Erythroblast (primary cell): Measurements from ENCODE around the gene ZBP1.

Experiments
- DNase-seq, 2 experiments: peaks; one replicate each; lab custom pipeline; 2025; lab: John Stamatoyannopoulos, UW
- GATA1 ChIP-seq: IDR thresholded peaks from 2 replicates; pipeline ENCODE4 v1.6.1; 2011; ENCODE audit warnings: low read depth, mild to moderate bottlenecking, control low read depth, low read length, moderate library complexity
- POLR2A ChIP-seq: IDR thresholded peaks from 2 replicates; pipeline ENCODE4 v1.6.1; 2011; ENCODE audit warnings: mild to moderate bottlenecking, low read length

The ZBP1 gene

GRCh38 chr20:57612436-57612835 is 7.8 kb downstream of the ZBP1 start:
- no peak for TF ChIP-seq POLR2A
- no peak for TF ChIP-seq GATA1
- DNase-seq = no peak

DNA sequence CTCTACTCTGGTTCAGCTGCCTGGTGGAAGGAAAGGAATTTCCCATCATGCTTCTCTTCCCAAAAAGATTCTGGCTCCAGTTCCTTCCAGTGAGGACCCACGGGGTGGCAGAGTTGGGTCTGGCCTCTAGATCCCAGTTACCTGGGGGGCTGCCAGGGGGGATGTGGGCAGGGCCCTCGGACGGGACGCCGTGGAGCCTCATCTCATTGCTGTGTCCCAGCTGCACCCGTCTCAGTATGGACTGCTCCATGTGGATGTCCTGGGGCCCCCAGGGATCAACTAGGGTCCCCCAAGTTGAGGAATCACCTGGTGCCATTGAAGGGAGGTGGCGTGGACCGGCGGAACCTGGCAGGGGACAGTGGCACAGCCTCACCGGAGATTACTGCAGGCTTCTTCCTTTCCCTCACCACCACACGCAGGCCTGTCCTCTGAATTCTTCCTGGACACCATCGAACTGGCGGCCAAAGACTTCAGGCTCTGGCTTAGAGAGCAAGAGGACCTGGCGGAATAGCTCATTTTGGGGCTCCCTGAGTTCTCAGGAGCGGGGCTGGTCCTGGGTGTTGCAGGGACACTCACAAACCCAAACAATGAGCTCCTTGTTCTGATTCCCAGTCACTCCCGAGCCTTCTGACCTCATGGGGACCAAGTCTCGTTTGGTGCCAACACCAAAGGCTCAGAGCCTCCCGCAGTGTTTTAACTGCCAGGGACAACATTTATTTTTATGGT is 8.5 kb downstream of the ZBP1 start:
- no peak for TF ChIP-seq GATA1
- no peak for TF ChIP-seq POLR2A
- no peak for DNase-seq

DNA sequence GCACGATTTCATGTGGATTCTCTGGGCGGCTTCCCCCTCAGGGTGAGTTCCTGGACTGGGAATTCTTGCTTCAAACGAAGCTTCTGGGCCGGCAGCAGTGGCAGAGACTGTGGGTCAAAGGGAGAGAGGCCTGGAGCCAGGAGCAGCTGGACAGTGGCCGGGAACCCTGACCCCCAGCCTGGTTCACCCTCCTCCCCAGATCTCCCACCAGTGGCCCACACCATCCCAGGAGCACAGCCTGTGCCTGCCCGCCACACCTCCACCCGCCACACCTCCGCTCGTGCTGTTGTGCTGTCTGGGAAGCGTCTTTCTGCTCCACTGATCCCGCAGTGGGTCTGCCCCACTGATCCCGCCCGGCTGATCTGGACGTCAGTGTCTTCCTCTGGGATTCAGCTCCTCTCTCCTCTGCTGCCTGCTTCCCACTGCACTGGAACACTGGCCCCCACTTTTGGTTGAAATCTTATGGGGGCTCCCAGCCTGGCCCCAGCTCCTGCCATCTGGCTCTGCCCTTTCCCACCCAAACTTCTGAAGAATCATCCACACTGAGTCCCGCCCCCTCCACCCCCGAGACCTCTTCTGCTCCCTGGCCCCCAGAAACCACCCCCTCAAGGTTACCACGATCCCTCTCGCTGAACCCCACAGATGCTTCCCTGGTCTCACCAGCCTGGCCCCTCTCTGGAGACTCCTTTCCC is 9.8 kb downstream of the ZBP1 start:
- no peak for DNase-seq

DNA sequence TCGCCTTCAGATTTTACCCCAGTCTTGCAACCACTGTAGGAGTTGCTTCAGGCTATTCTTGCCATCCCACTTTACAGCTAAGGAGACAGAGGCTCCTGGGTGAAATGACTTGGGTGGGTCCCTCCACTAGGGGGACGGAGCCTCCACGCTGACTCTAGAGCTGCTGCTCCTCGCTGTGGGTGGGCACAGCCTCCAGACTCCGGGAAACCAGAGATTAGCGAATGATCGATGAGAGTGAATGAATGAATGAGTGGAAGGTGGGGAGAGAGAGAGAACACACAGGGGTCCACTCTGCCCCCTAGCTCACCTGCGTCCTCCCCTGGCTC is 10.4 kb downstream of the ZBP1 start:
- no peak for DNase-seq
- no peak for TF ChIP-seq POLR2A
- no peak for TF ChIP-seq GATA1

More for the DNA sequence above, 9.8 kb downstream of the ZBP1 start:
- TF ChIP-seq GATA1 (no peak), POLR2A (no peak)

DNA sequence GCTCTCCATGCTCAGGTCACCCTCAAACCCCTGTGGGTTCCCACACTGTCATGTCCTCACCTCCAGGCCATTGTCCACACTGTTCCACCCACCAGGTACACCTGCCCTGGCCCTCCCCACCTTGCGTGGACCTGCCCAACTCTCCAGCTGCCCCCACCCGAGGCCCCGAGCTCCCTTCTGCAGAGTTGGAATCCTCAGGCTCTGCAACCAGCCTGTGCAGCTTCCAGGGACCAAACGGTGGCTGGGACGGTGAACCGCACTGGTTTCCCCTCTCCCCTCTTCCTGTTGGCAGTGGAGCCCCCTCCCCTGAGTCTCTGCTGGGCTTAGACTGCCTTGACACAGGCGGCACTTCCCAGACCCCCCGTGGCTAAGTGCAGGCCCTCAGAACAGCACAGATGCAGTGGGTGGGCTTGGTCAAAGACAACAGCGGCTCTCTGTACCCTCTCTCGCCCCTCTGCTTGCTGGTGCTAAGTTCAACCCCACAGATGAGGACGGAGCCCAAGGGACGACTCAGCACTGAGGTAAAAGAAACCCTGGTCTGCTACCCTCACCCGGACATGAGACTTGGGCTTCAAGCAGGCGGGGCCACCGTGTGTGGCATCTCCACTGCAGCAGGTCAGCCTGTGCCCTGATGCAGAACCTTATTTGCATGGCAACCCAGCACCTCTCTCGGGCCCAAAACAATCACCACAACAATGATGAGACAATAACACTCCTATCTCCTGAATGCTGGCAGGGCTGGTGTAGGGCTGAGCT is 11.0 kb downstream of the ZBP1 start:
- TF ChIP-seq GATA1 (no peak), POLR2A (no peak)
- no peak for DNase-seq

DNA sequence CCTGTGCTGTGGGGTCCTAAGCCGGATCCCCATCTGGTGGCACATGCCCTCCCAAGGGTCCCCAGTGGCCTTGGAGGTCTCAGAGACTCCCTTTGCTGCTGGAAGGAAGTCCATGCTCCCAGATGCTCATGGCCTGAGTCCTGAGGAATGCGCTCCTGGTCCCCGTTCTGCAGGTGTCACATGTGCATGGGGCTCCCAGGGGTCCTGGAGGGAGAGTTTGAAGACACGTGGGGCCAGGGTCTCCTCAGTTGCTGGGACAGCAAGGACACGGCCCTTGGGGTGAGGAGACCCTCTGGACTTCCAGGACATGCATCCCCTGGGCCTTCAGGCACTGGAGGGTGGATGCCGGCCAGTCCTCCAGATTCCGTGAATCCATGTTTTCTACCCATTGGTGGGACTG is 11.7 kb downstream of the ZBP1 start:
- DNase-seq = no peak
- TF ChIP-seq POLR2A = no peak
- TF ChIP-seq GATA1 = no peak

DNA sequence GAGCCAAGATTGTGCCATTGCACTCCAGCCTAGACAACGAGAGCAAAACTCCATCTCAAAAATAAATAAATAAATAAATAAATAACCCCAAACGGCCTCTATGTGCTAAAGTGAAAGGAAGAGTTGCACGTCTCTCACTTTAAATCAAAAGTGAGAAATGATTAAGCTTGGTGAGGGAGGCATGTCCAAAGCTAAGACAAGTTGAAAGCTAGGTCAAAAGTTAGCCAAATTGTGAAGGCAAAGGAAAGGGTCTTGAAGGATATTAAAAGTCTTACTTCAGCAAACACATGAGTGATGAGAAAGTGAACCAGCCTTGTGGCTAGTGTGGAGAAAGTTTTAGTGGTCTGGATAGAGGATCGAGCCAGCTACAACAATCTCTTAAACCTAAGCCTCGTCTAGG is 14.3 kb downstream of the ZBP1 start:
- TF ChIP-seq POLR2A = no peak
- TF ChIP-seq GATA1 = no peak
- no peak for DNase-seq

DNA sequence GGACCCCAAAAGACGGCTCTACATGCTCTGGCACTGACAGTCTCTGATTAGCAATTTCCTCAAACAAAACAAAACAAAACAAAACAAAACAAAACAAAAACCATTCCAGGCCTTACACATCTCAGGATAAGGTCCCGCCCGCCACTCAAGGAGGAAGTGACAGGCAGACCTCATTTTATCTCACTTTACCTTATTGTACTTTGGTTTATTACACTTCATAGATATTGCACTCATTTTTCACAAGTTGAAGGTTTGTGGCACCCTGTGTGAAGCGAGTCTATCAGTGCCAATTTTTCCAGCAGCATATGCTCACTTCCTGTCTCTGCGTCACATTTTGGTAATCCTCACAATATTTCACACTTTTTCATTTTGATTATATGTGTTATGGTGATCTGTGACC is 15.2 kb downstream of the ZBP1 start:
- no peak for DNase-seq
- TF ChIP-seq GATA1 = no peak
- TF ChIP-seq POLR2A = no peak

DNA sequence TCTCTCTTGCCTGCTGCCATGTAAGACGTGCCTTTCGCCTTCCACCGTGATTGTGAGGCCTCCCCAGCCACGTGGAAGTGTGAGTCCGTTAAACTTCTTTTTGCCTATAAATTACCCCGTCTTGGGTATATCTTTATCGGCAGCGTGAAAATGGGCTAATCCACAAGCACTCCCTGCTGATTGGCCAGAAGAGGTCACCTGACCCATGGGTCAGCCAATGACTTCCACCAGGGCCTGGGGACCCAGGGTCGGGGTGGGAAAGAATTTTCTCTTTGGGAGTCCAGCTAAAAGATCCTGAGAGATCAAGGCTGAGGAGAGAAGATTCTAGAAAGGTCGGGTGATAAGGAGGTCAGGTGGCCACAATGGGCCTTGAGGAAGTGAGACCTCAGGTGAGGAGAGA is 17.1 kb downstream of the ZBP1 start:
- no peak for TF ChIP-seq POLR2A
- no peak for TF ChIP-seq GATA1

DNA sequence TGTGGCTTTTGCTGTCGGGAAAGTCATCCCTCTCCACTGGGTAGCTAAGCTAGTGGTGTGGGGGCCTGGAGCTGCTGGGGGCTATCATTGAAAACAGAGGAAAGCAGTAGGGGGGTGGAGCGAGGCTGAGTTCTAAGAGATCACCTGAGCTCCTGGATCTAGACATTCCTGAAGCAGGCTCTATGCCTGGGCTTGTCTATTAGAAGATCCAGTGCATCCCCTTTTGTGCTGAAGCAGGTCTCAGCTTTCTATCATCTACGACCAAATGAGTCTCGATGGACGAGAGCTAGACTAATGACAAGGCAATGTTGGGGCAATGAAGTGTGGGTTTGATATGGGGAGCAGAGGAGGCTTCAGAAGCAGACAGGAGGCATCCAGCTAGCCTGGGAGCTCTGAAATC is 18.5 kb downstream of the ZBP1 start:
- TF ChIP-seq GATA1 = no peak
- TF ChIP-seq POLR2A = no peak
- DNase-seq = no peak

More for the DNA sequence above, 17.1 kb downstream of the ZBP1 start:
- DNase-seq = no peak

DNA sequence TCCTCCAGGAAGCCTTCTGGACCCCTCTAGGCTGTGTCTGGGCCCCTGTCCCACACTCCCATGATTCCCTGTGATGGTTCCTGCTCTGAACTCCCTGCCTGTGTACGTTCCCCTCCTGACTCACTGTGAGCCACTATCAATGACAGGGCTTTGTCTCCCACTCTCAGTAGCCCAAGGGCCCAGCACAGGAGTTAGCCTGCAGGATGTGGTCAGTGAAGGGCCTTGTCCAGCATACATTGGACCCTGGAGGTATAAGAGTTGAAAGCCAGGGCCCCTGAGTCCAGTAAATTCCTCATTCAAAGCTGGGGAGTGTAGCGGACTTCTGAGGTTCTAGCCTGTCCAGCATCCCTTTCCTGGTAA is 19.0 kb downstream of the ZBP1 start:
- no peak for DNase-seq
- TF ChIP-seq POLR2A (no peak), GATA1 (no peak)

DNA sequence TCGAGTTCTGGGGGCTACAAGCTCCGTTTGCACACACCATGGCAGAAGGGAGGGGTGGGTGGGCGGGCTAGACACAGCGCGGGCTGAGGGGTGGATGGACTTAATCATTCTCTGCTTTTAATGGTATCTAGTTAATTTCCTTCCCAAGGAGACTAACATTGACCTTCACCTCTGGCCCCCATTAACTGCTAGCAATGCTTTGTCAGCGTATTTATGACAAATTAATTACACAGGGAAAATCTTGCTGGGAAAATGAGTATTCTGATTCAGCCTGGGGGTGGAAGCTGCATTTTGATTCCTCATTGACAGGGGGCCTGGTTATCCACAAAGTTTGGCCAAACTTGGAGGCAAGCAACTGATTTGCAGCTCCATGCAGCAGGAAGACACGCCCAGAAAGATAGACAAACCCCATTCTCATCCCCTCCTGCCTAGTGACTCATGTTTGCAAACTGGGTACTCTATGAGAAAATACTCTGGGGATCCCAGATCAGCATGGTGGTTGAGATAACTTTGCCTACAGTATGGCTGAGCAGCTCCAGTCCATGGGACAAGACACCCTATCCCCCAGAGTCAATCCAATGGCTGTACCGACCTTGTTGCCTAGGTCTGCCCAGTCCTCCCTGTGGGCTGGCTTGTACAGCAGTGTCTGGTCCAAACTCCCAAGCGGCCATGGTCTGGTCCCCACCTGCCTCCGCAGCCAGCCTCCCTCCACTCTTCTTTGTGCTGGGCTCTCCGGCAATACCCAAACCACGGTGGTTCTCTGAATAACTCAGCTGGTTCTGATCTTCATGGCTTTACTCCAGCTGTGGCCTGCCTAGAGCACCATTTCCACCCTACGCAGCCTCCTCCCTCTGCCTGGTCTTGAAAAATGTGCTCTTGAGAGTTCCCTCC is 19.7 kb downstream of the ZBP1 start:
- DNase-seq = no peak
- no peak for TF ChIP-seq POLR2A
- no peak for TF ChIP-seq GATA1

DNA sequence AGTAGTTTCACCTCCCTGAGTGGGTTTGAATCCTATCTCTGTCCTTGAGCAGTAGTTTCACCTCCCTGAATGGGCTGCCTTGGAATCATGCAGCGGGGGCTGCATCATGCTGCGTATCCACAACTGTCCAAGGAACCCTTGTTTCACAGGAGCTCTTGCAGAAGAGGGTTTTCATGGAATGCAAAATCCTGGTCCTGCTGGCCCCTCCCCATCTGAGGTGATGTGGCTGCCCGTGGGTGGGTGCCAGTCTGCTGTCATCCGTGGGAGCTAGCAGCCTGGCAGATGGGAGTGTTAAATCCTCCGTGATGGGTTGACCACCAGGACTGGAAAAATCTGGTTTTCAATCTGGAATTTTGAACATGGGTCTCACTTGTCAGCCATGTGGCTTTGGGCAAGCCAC is 21.7 kb downstream of the ZBP1 start:
- DNase-seq = no peak
- TF ChIP-seq POLR2A (no peak), GATA1 (no peak)
